ENCODE measurements around the gene ARID4A. TPM values are rescaled to one million over a fixed set of nuclear protein-coding genes. Genes with fewer than 3 reads are reported as not detected.
"Not testable (repeated sequence)": the region's sequence is repeated elsewhere in the genome, so short reads cannot be mapped to it uniquely, and the experiment has no call there.

The ARID4A gene
- total RNA-seq, 1 experiment from 2014 or later, result 9.3 TPM

DNA sequence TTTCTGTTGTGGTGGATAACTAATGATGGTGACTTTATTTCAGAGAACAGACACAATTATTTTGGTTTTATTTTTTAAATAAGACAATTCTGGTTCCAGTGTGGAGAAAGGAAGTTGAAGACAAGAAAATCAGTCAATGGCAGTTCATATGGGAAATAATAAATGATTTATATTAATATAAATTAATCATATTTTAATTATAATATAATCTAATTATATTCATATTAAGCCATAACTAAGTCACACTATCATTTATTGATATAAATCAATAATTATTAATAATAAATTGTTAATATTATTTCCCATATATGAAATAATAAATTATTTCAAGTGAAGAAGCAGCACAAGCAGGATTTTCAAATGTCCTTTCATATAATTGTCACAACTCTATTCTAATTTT lies 100.1 kb downstream of the ARID4A start:
- Histone ChIP-seq H3K9me3 (replicated peaks) (no peaks in the 10 kb centered on the region), H3K4me3 (no peak overlapping the region), H3K4me1 (replicated peaks) (peaks cover 14% of the 10 kb centered on the region), H3K27ac (no peak overlapping the region), H3K36me3 (no peaks in the 10 kb centered on the region), H3K27me3 (replicated peaks) (no peaks in the 10 kb centered on the region)
- DNase-seq (ENCODE audit: low read depth in 1 of 2, low spot score in 2 of 2), result no peak

DNA sequence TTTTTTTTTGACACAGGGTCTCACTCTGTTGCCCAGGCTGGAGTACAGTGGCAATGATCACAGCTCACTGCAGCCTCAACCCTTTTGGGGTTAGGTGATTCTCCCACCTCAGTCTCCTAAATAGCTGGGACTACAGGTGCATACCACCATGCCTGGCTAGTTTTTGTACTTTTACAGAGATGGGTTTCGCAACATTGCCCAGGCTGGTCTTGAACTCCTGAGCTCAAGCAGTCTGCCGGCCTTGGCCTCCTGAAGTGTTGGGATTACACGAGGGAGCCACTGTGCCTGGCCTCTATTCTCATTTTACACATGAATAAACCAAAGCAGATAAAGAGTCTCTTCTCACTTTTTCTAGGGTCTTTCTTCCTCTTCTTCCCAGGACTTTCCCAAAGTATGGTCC lies 100.5 kb downstream of the ARID4A start:
- H3K4me1 ChIP-seq (replicated peaks), result peaks cover 14% of the 10 kb centered on the region
- no peak overlapping the region for H3K27ac ChIP-seq
- H3K36me3 ChIP-seq, result no peaks in the 10 kb centered on the region
- no peaks in the 10 kb centered on the region for H3K27me3 ChIP-seq (replicated peaks)
- H3K4me3 ChIP-seq, result no peak overlapping the region
- no peaks in the 10 kb centered on the region for H3K9me3 ChIP-seq (replicated peaks)
- no peak for DNase-seq (ENCODE audit: low read depth in 1 of 2, low spot score in 2 of 2)

DNA sequence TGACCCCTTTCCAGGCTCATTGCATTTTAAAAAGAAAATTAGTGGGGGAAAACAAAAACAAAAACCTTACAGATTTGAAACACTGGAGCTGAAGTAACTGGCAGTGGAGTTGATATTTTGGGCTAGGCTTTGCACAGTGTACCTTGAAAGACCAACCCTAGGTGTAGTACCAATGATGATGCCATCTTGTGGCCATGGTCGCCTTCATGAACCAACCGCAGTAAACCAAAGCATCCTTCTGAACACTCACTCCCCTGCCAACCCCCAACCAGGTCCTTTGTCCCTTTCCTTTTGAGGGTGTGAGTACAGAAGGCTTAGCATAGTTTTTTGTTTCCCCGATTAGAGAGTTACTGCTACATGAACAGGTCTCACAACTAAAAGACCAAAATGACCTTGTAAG lies 103.2 kb downstream of the ARID4A start:
- Histone ChIP-seq H3K4me3 (no peak overlapping the region), H3K27me3 (replicated peaks) (no peaks in the 10 kb centered on the region), H3K4me1 (replicated peaks) (no peaks in the 10 kb centered on the region), H3K27ac (no peak overlapping the region), H3K36me3 (no peaks in the 10 kb centered on the region), H3K9me3 (replicated peaks) (no peaks in the 10 kb centered on the region)
- DNase-seq (ENCODE audit: low read depth in 1 of 2, low spot score in 2 of 2), result no peak

- Histone ChIP-seq H3K9me3 (replicated peaks) (no peaks in the 10 kb centered on the region), H3K36me3 (peaks cover 52% of the 10 kb centered on the region), H3K4me3 (no peak overlapping the region), H3K27me3 (replicated peaks) (no peaks in the 10 kb centered on the region), H3K27ac (no peak overlapping the region), H3K4me1 (replicated peaks) (no peaks in the 10 kb centered on the region)
- DNase-seq (ENCODE audit: low read depth in 1 of 2, low spot score in 2 of 2), result no peak
Measured at GRCh38 chr14:58408681-58409215, 110.4 kb downstream of the ARID4A start.

DNA sequence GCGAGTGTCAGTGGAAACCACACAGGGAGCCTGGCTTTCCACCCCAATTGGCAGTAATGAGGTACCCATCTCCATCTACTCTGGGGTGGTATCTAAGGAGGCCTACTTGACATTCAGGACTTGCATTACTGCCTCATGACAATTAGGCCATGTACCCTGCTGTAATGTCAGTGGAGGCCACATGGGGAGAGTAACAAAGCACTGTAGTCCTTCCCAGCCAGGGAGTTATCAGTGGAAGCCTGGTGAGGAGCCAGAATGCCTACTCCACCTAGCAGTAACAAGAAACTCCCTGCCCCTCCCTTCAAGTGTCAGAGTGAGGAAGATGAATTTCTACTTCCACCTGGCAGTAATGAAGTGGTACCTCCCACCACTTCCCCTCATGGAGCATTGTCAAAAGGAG lies 116.5 kb downstream of the ARID4A start:
- no peak for DNase-seq (ENCODE audit: low read depth in 1 of 2, low spot score in 2 of 2)
- H3K9me3 ChIP-seq (replicated peaks), result no peaks in the 10 kb centered on the region
- H3K4me3 ChIP-seq, result no peak overlapping the region
- H3K27me3 ChIP-seq (replicated peaks), result no peaks in the 10 kb centered on the region
- no peaks in the 10 kb centered on the region for H3K4me1 ChIP-seq (replicated peaks)
- H3K36me3 ChIP-seq, result peaks cover 60% of the 10 kb centered on the region
- no peak overlapping the region for H3K27ac ChIP-seq

DNA sequence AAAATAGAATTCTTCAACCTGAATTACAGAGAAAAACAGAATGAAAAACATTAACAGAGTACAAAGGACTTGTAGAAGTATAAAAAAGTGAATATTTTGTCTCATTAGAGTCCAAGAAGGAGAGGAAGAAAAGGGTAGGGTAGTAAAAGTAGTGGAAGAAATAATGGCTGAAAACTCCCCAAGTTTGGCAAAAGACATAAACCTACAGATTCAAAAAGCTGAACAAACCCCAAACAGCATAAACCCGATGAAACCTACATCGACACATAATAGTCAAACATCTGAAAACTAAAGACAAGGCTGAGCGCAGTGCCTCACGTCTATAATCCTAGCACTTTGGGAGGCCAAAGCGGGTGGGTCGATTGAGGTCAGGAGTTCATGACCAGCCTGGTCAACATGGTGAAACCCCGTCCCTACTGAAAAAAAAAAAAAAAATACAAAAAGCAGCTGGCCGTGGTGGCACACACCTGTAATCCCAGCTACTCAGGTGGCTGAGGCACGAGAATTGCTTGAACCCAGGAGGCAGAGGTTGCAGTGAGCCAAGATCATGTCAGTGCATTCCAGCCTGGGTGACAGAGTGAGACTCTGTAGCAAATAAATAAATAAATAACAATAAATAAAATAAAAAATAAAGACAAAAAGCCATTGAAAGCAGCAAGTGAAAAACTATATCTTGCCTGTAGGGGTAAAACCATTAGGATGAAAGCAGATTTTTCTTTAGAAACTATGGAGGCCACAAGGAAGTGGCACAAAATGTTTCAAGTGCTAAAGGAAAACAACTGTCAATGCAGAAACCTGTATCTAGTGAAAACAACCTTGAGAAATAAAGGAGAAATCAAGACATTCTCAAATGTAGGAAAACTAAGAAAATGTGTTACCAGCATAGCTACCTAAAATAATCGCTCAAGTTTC lies 117.5 kb downstream of the ARID4A start:
- Histone ChIP-seq H3K9me3 (replicated peaks) (no peaks in the 10 kb centered on the region), H3K27ac (no peak overlapping the region), H3K36me3 (peaks cover 52% of the 10 kb centered on the region), H3K4me3 (no peak overlapping the region), H3K27me3 (replicated peaks) (no peaks in the 10 kb centered on the region), H3K4me1 (replicated peaks) (no peaks in the 10 kb centered on the region)
- no peak for DNase-seq (ENCODE audit: low read depth in 1 of 2, low spot score in 2 of 2)

- H3K9me3 ChIP-seq (replicated peaks); DNase-seq (ENCODE audit: low read depth in 1 of 2, low spot score in 2 of 2); H3K27me3 ChIP-seq (replicated peaks); H3K27ac ChIP-seq; H3K4me1 ChIP-seq (replicated peaks); H3K4me3 ChIP-seq: not testable (repeated sequence)
- peaks cover 54% of the 10 kb centered on the region for H3K36me3 ChIP-seq
Measured at GRCh38 chr14:58416934-58417333, 118.6 kb downstream of the ARID4A start.

Other genes with a start within 250 kb of the ARID4A start
- 0.29 TPM in 1 of 2 replicates, not detected in the other for gene ARMH4, start 146.3 kb upstream of the ARID4A start, total RNA-seq (2014; rRNA removed; shearing (Covaris generic))
- 79.8 and 82.6 TPM in 2 replicates for gene ACTR10, start 98.4 kb upstream of the ARID4A start, total RNA-seq (2014; rRNA removed; shearing (Covaris generic))
- gene PSMA3, start 53.7 kb upstream of the ARID4A start, total RNA-seq (2014; rRNA removed; shearing (Covaris generic)), result 104 and 176 TPM in 2 replicates
- gene TOMM20L, start 97.4 kb downstream of the ARID4A start, total RNA-seq (2014; rRNA removed; shearing (Covaris generic)), result not detected in 2 replicates
- 7.4 and 50.4 TPM in 2 replicates for gene TIMM9, start 129.0 kb downstream of the ARID4A start, total RNA-seq (2014; rRNA removed; shearing (Covaris generic))
- gene KIAA0586, start 129.2 kb downstream of the ARID4A start, total RNA-seq (2014; rRNA removed; shearing (Covaris generic)), result 19.1 and 41.9 TPM in 2 replicates

All from SJSA1 (cell line).